NCI-H2196 (cell line): ENCODE data around the gene SBNO2.

Experiments used
- DNase-seq: peaks from one replicate; lab custom pipeline; 2025; ENCODE audit not compliant: unreplicated experiment; lab: John Stamatoyannopoulos, UW

SBNO2 gene

GRCh38 chr19:1168572-1169410 lies 5.3 kb downstream of the SBNO2 start:
- DNase-seq = no peak

- DNase-seq = no peak
These were observed 6.1 kb downstream of the SBNO2 start for GRCh38 chr19:1167687-1168571.

GRCh38 chr19:1166872-1167573 lies 7.0 kb downstream of the SBNO2 start:
- DNase-seq = no peak

GRCh38 chr19:1164684-1165531 lies 9.2 kb downstream of the SBNO2 start:
- DNase-seq = no peak

- DNase-seq = no peak
These were observed 10.0 kb downstream of the SBNO2 start for GRCh38 chr19:1163934-1164683.

- no peak for DNase-seq
These were observed 10.7 kb downstream of the SBNO2 start for GRCh38 chr19:1163283-1163933.

GRCh38 chr19:1162404-1163282 lies 11.4 kb downstream of the SBNO2 start:
- DNase-seq = no peak

- peak; percentile 79 for DNase-seq
These were observed 12.4 kb downstream of the SBNO2 start for GRCh38 chr19:1161716-1162115.

- DNase-seq = no peak
These were observed 14.0 kb downstream of the SBNO2 start for GRCh38 chr19:1159864-1160595.

GRCh38 chr19:1158885-1159448 lies 15.1 kb downstream of the SBNO2 start:
- no peak for DNase-seq

GRCh38 chr19:1157931-1158884 lies 15.9 kb downstream of the SBNO2 start:
- no peak for DNase-seq

GRCh38 chr19:1156830-1157615 lies 17.0 kb downstream of the SBNO2 start:
- DNase-seq = no peak

- DNase-seq = no peak
These were observed 17.7 kb downstream of the SBNO2 start for GRCh38 chr19:1156305-1156801.

- DNase-seq = no peak
These were observed 18.4 kb downstream of the SBNO2 start for GRCh38 chr19:1155352-1156304.
